ENCODE results near the gene TATDN3. TPM values are rescaled to one million over a fixed set of nuclear protein-coding genes. Genes with fewer than 3 reads are reported as not detected.
"Not testable (repeated sequence)": the region's sequence is repeated elsewhere in the genome, so short reads cannot be mapped to it uniquely, and the experiment has no call there.

Gene TATDN3
- total and polyA plus RNA-seq, 2 of the 4 experiments (the other 2 are of a cell fraction) = 4.9 to 12.0 TPM

GRCh38 chr1:212838145-212838544, 46.5 kb downstream of the TATDN3 start:
- no peak overlapping the region for H3K23ac ChIP-seq (ENCODE audit: low read depth, low read length)
- no peak overlapping the region for H3K4me3 ChIP-seq (ENCODE audit: insufficient read depth, low read depth, low read length)
- no peak overlapping the region for H3K27ac ChIP-seq (ENCODE audit: insufficient read depth, low read length)
- H2AK9ac ChIP-seq (replicated peaks; ENCODE audit: low read depth, low read length, poor library complexity) = no peak overlapping the region
- H2BK120ac ChIP-seq (ENCODE audit: low read depth, low read length) = no peak overlapping the region
- no peak overlapping the region for H3K4me2 ChIP-seq (ENCODE audit: low read depth, low read length)
- no peak overlapping the region for H2AFZ ChIP-seq (replicated peaks; ENCODE audit: low read length, poor library complexity)
- H3K18ac ChIP-seq (ENCODE audit: low read depth, low read length) = no peak overlapping the region
- no peaks in the 10 kb centered on the region for H3K36me3 ChIP-seq (ENCODE audit: control insufficient read depth, insufficient read depth, low read length)
- no peaks in the 10 kb centered on the region for H3K27me3 ChIP-seq (ENCODE audit: control insufficient read depth, insufficient read depth, low read length)
- no peaks in the 10 kb centered on the region for H3K79me1 ChIP-seq (ENCODE audit: low read depth in 1 of 2, low read length in 2 of 2)
- no TSS peak for BruUV-seq (replicated peaks)
- H3K9me3 ChIP-seq (ENCODE audit: control insufficient read depth, insufficient read depth, low read length) = no peaks in the 10 kb centered on the region
- ChIA-PET CTCF (interaction anchor here (1.0 kb wide), 1 partner anchor 9 kb away, joined by 3 read pairs; no protein-coding TSS in a partner anchor), POLR2A (ENCODE audit: unreplicated experiment) (no interaction called here)
- H2BK5ac ChIP-seq (ENCODE audit: low read depth, low read length, poor library complexity, severe bottlenecking) = no peak overlapping the region
- H3K4ac ChIP-seq (ENCODE audit: low read depth, low read length) = no peak overlapping the region
- H4K20me1 ChIP-seq (ENCODE audit: insufficient read depth, low read length) = no peaks in the 10 kb centered on the region
- DNase-seq (no peak), ATAC-seq (ENCODE audit: low read depth) (no peak)
- TF ChIP-seq ELK1 (IDR thresholded peaks at IDR 0.05; ENCODE audit: borderline replicate concordance, low read depth, low read length) (no peak), FOS (IDR thresholded peaks at IDR 0.05; ENCODE audit: low read depth, low read length) (no peak), SMC3 (IDR thresholded peaks at IDR 0.05; ENCODE audit: low read depth, low read length) (no peak), RCOR1 (IDR thresholded peaks at IDR 0.05; ENCODE audit: insufficient replicate concordance, low read length) (no peak)
- no peaks in the 10 kb centered on the region for H3K9me1 ChIP-seq (ENCODE audit: insufficient read depth, low read length)
- no peak overlapping the region for H4K8ac ChIP-seq (ENCODE audit: low read depth in 2 of 2, low read length in 2 of 2)
- dilution Hi-C loops (cut with HindIII; ENCODE audit: low sequenced_read_pairs, unreplicated experiment) (no loop called here), in situ Hi-C loops (cut with MboI; ENCODE audit: low sequenced_read_pairs) (no loop called here), intact Hi-C loops (cut with micrococcal nuclease) (no loop called here)
- no peak overlapping the region for H4K5ac ChIP-seq (ENCODE audit: low read depth, low read length)
- no peak overlapping the region for H2AK5ac ChIP-seq (ENCODE audit: low read depth, low read length)
- no peak overlapping the region for H3K56ac ChIP-seq (ENCODE audit: extremely low read depth, insufficient read depth, low read length)
- H3K14ac ChIP-seq (replicated peaks; ENCODE audit: low read depth, low read length) = no peak overlapping the region
- no peak overlapping the region for H4K91ac ChIP-seq (ENCODE audit: insufficient read depth, low read depth, low read length)
- H2BK15ac ChIP-seq (ENCODE audit: low read depth, low read length) = no peak overlapping the region
- H2BK20ac ChIP-seq (ENCODE audit: low read depth, low read length) = no peak overlapping the region
- WGBS, 2 experiments (ENCODE audit: extremely low coverage in 2 of 2, insufficient read length in 1 of 2) = no CpG with 5 or more reads among the region's 5 CpGs
- H3K4me1 ChIP-seq (ENCODE audit: control insufficient read depth, insufficient read depth, low read length) = no peaks in the 10 kb centered on the region
- no peak overlapping the region for H3K9ac ChIP-seq (ENCODE audit: low read depth, low read length)

- H2AFZ ChIP-seq (replicated peaks; ENCODE audit: low read length, poor library complexity); H3K4me3 ChIP-seq (ENCODE audit: insufficient read depth, low read depth, low read length); H2BK15ac ChIP-seq (ENCODE audit: low read depth, low read length); H3K9ac ChIP-seq (ENCODE audit: low read depth, low read length); intact Hi-C loops (cut with micrococcal nuclease); H3K4ac ChIP-seq (ENCODE audit: low read depth, low read length); H2BK120ac ChIP-seq (ENCODE audit: low read depth, low read length); H2AK9ac ChIP-seq (replicated peaks; ENCODE audit: low read depth, low read length, poor library complexity); CTCF ChIA-PET; POLR2A ChIA-PET (ENCODE audit: unreplicated experiment); H3K27me3 ChIP-seq (ENCODE audit: control insufficient read depth, insufficient read depth, low read length); H3K9me1 ChIP-seq (ENCODE audit: insufficient read depth, low read length); H2AK5ac ChIP-seq (ENCODE audit: low read depth, low read length); DNase-seq; H2BK5ac ChIP-seq (ENCODE audit: low read depth, low read length, poor library complexity, severe bottlenecking); H3K9me3 ChIP-seq (ENCODE audit: control insufficient read depth, insufficient read depth, low read length); H3K79me1 ChIP-seq (ENCODE audit: low read depth in 1 of 2, low read length in 2 of 2); H3K4me2 ChIP-seq (ENCODE audit: low read depth, low read length); H3K36me3 ChIP-seq (ENCODE audit: control insufficient read depth, insufficient read depth, low read length); H3K56ac ChIP-seq (ENCODE audit: extremely low read depth, insufficient read depth, low read length); in situ Hi-C loops (cut with MboI; ENCODE audit: low sequenced_read_pairs); H4K5ac ChIP-seq (ENCODE audit: low read depth, low read length); BruUV-seq (replicated peaks); H4K8ac ChIP-seq (ENCODE audit: low read depth in 2 of 2, low read length in 2 of 2); H3K27ac ChIP-seq (ENCODE audit: insufficient read depth, low read length); H2BK20ac ChIP-seq (ENCODE audit: low read depth, low read length); H4K91ac ChIP-seq (ENCODE audit: insufficient read depth, low read depth, low read length); H3K18ac ChIP-seq (ENCODE audit: low read depth, low read length); H3K4me1 ChIP-seq (ENCODE audit: control insufficient read depth, insufficient read depth, low read length); H3K14ac ChIP-seq (replicated peaks; ENCODE audit: low read depth, low read length); H3K23ac ChIP-seq (ENCODE audit: low read depth, low read length); dilution Hi-C loops (cut with HindIII; ENCODE audit: low sequenced_read_pairs, unreplicated experiment); H4K20me1 ChIP-seq (ENCODE audit: insufficient read depth, low read length); ATAC-seq (ENCODE audit: low read depth): not testable (repeated sequence)
- 78% methylated on average over 2 of the region's 3 CpGs; no CpG with 5 or more reads in 1 of the 2 experiments for WGBS, 2 experiments (ENCODE audit: extremely low coverage in 2 of 2, insufficient read length in 1 of 2)
These were observed 52.8 kb downstream of the TATDN3 start for GRCh38 chr1:212844521-212844920.

Data from IMR-90 (cell line).